GM18507 (cell line): ENCODE results near the gene MS4A7.

ENCODE experiments used
- DNase-seq: peaks from one replicate; pipeline ENCODE4 v3.0.0; 2011; ENCODE audit warnings: low read depth; ENCODE audit not compliant: insufficient read length; ENCODE audit errors: extremely low spot score
- FAIRE-seq: peaks from 2 replicates; lab custom pipeline; 2011; peaks lifted over from hg19 to GRCh38; lab: Jason Lieb, UNC

Gene MS4A7

DNA sequence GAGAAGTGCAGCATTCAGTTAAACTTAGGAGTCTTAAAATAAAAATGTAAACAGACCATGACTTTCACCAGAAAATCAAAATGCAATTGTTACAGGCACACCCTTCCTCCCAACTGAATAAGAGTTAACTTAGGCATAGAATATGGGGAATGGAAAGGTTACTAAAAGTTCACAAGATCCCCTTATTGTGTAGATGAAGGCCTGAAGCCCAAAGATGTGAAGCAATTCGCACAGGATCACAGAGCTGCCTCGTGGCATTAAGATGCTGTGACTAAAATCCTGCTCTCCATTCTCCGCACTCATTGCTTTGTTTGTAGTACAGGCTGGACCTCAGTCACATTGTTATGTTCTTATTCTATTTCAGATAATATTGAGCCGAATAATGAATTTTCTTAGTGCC, 55.1 kb downstream of the MS4A7 start:
- DNase-seq: no peak
- FAIRE-seq: no peak
